Suprapubic skin (tissue), 3 donors: ENCODE measurements around the gene PRKCE.

Experiments used
- CTCF ChIP-seq, 2 donors: fragments of 200-600 bp in 1 of 2; fragments of 450-650 bp in 1 of 2; sonication (generic) in 1 of 2; IDR thresholded peaks; one replicate each; pipeline ENCODE4 v1.5.1; 2016 to 2019; ENCODE audit warnings: antibody characterized with exemption in 2 of 2, mild to moderate bottlenecking in 1 of 2, moderate library complexity in 1 of 2
- EP300 ChIP-seq: sonication (generic); formaldehyde crosslinking; IDR thresholded peaks from one replicate; pipeline ENCODE4 v1.6.1; 2017; ENCODE audit warnings: antibody characterized with exemption
- POLR2A ChIP-seq, 2 donors: fragments of 450-650 bp; IDR thresholded peaks; one replicate each; pipeline ENCODE4 v1.6.1; 2017; ENCODE audit warnings: antibody characterized with exemption in 2 of 2, mild to moderate bottlenecking in 2 of 2, moderate library complexity in 2 of 2

GRCh38 chr2:45945302-45945717 is 293.8 kb downstream of the PRKCE start:
- TF ChIP-seq CTCF (IDR thresholded peaks at IDR 0.05): no peak
- no peak for TF ChIP-seq POLR2A (IDR thresholded peaks at IDR 0.05)
- TF ChIP-seq EP300: no peak
